HG02763 (cell line): ENCODE data around the gene POU3F2.

ENCODE experiments used
- ATAC-seq: cut with Tn5 transposase; IDR thresholded peaks from one replicate; pipeline ENCODE4 v1.9.1; 2021; ENCODE audit warnings: mild to moderate bottlenecking, moderate library complexity; ENCODE audit not compliant: unreplicated experiment

The POU3F2 gene

GRCh38 chr6:98830146-98830545 is 4.2 kb upstream of the POU3F2 start:
- no peak for ATAC-seq

- no peak for ATAC-seq
Measured at GRCh38 chr6:98831057-98831958, 3.1 kb upstream of the POU3F2 start.

- no peak for ATAC-seq
Measured at GRCh38 chr6:98831959-98832283, 2.5 kb upstream of the POU3F2 start.

- no peak for ATAC-seq
Measured at GRCh38 chr6:98832284-98833056, 1.9 kb upstream of the POU3F2 start.

- no peak for ATAC-seq
Measured at GRCh38 chr6:98833057-98833306, 1.4 kb upstream of the POU3F2 start.

GRCh38 chr6:98833307-98834059 is 891 bp upstream of the POU3F2 start:
- no peak for ATAC-seq

- no peak for ATAC-seq
Measured at GRCh38 chr6:98835149-98836024, 1.0 kb downstream of the POU3F2 start.

- no peak for ATAC-seq
Measured at GRCh38 chr6:98836025-98836961, 1.9 kb downstream of the POU3F2 start.

GRCh38 chr6:98836962-98837944 is 2.9 kb downstream of the POU3F2 start:
- no peak for ATAC-seq

- no peak for ATAC-seq
Measured at GRCh38 chr6:98838032-98838431, 3.7 kb downstream of the POU3F2 start.

- no peak for ATAC-seq
Measured at GRCh38 chr6:98838975-98839374, 4.6 kb downstream of the POU3F2 start.

- ATAC-seq: no peak
Measured at GRCh38 chr6:98839781-98840361, 5.5 kb downstream of the POU3F2 start.

- no peak for ATAC-seq
Measured at GRCh38 chr6:98840385-98840784, 6.0 kb downstream of the POU3F2 start.

GRCh38 chr6:98840996-98841513 is 6.7 kb downstream of the POU3F2 start:
- no peak for ATAC-seq

GRCh38 chr6:98841621-98842341 is 7.4 kb downstream of the POU3F2 start:
- no peak for ATAC-seq

GRCh38 chr6:98842342-98843180 is 8.2 kb downstream of the POU3F2 start:
- no peak for ATAC-seq
